Measurements from ENCODE around the gene HIPK2.

Gene HIPK2

GRCh38 chr7:139777948-139778841 lies at the start of gene HIPK2:
HIPK2 (minus strand) TSS chr7:139777998; CDS start chr7:139777623, 375 bp downstream.
- no peak within 1 kb of the TSS for H3K27ac ChIP-seq
- H3K9ac ChIP-seq (ENCODE audit: insufficient read length): peak within 1 kb of the TSS; percentile 49
- TF ChIP-seq POLR2AphosphoS5 (IDR thresholded peaks at IDR 0.05; ENCODE audit: borderline replicate concordance, low read depth, low read length) (no peak), EZH2 (IDR thresholded peaks at IDR 0.05) (no peak), FOXP2 (optimal IDR thresholded peaks at IDR 0.05; ENCODE audit: control extremely low read depth, extremely low read length, insufficient read depth) (no peak)
- no peaks in the 10 kb centered on the region for H3K36me3 ChIP-seq (ENCODE audit: insufficient read depth, low read length)
- H3K9me3 ChIP-seq (ENCODE audit: low read depth, low read length): no peaks in the 10 kb centered on the region
- H3K4me3 ChIP-seq: peak within 1 kb of the TSS; percentile 91
- DNase-seq (ENCODE audit: low read depth, low spot score): no peak

GRCh38 chr7:139827042-139827441 lies 49.2 kb upstream of the HIPK2 start:
- Histone ChIP-seq H3K27ac (no peak overlapping the region), H3K4me3 (no peak overlapping the region), H3K9me3 (ENCODE audit: low read depth, low read length) (no peaks in the 10 kb centered on the region), H3K36me3 (ENCODE audit: insufficient read depth, low read length) (no peaks in the 10 kb centered on the region), H3K9ac (ENCODE audit: insufficient read length) (no peak overlapping the region)
- no peak for TF ChIP-seq POLR2AphosphoS5 (IDR thresholded peaks at IDR 0.05; ENCODE audit: borderline replicate concordance, low read depth, low read length)
- no peak for TF ChIP-seq FOXP2 (optimal IDR thresholded peaks at IDR 0.05; ENCODE audit: control extremely low read depth, extremely low read length, insufficient read depth)
- no peak for TF ChIP-seq EZH2 (IDR thresholded peaks at IDR 0.05)
- DNase-seq (ENCODE audit: low read depth, low spot score): no peak

GRCh38 chr7:139825666-139826290 lies 48.0 kb upstream of the HIPK2 start:
- Histone ChIP-seq H3K36me3 (ENCODE audit: insufficient read depth, low read length) (no peaks in the 10 kb centered on the region), H3K9me3 (ENCODE audit: low read depth, low read length) (no peaks in the 10 kb centered on the region), H3K4me3 (no peak overlapping the region), H3K9ac (ENCODE audit: insufficient read length) (no peak overlapping the region), H3K27ac (no peak overlapping the region)
- TF ChIP-seq FOXP2 (optimal IDR thresholded peaks at IDR 0.05; ENCODE audit: control extremely low read depth, extremely low read length, insufficient read depth) (no peak), POLR2AphosphoS5 (IDR thresholded peaks at IDR 0.05; ENCODE audit: borderline replicate concordance, low read depth, low read length) (no peak), EZH2 (IDR thresholded peaks at IDR 0.05) (no peak)
- no peak for DNase-seq (ENCODE audit: low read depth, low spot score)

- H3K4me3 ChIP-seq: no peak overlapping the region
- no peak overlapping the region for H3K27ac ChIP-seq
- H3K9me3 ChIP-seq (ENCODE audit: low read depth, low read length): no peaks in the 10 kb centered on the region
- no peaks in the 10 kb centered on the region for H3K36me3 ChIP-seq (ENCODE audit: insufficient read depth, low read length)
- DNase-seq (ENCODE audit: low read depth, low spot score): no peak
- TF ChIP-seq POLR2AphosphoS5 (IDR thresholded peaks at IDR 0.05; ENCODE audit: borderline replicate concordance, low read depth, low read length): no peak
- TF ChIP-seq EZH2 (IDR thresholded peaks at IDR 0.05): no peak
- TF ChIP-seq FOXP2 (optimal IDR thresholded peaks at IDR 0.05; ENCODE audit: control extremely low read depth, extremely low read length, insufficient read depth): no peak
- H3K9ac ChIP-seq (ENCODE audit: insufficient read length): no peak overlapping the region
These were observed 46.2 kb upstream of the HIPK2 start for GRCh38 chr7:139823959-139824521.

GRCh38 chr7:139822855-139823254 lies 45.1 kb upstream of the HIPK2 start:
- Histone ChIP-seq H3K4me3 (no peak overlapping the region), H3K9ac (ENCODE audit: insufficient read length) (no peak overlapping the region), H3K27ac (no peak overlapping the region), H3K9me3 (ENCODE audit: low read depth, low read length) (no peaks in the 10 kb centered on the region), H3K36me3 (ENCODE audit: insufficient read depth, low read length) (no peaks in the 10 kb centered on the region)
- no peak for DNase-seq (ENCODE audit: low read depth, low spot score)
- TF ChIP-seq EZH2 (IDR thresholded peaks at IDR 0.05): no peak
- no peak for TF ChIP-seq POLR2AphosphoS5 (IDR thresholded peaks at IDR 0.05; ENCODE audit: borderline replicate concordance, low read depth, low read length)
- no peak for TF ChIP-seq FOXP2 (optimal IDR thresholded peaks at IDR 0.05; ENCODE audit: control extremely low read depth, extremely low read length, insufficient read depth)

GRCh38 chr7:139821349-139822105 lies 43.7 kb upstream of the HIPK2 start:
- no peak overlapping the region for H3K4me3 ChIP-seq
- TF ChIP-seq FOXP2 (optimal IDR thresholded peaks at IDR 0.05; ENCODE audit: control extremely low read depth, extremely low read length, insufficient read depth) (no peak), POLR2AphosphoS5 (IDR thresholded peaks at IDR 0.05; ENCODE audit: borderline replicate concordance, low read depth, low read length) (no peak), EZH2 (IDR thresholded peaks at IDR 0.05) (no peak)
- DNase-seq (ENCODE audit: low read depth, low spot score): no peak
- H3K36me3 ChIP-seq (ENCODE audit: insufficient read depth, low read length): no peaks in the 10 kb centered on the region
- no peak overlapping the region for H3K27ac ChIP-seq
- H3K9me3 ChIP-seq (ENCODE audit: low read depth, low read length): no peaks in the 10 kb centered on the region
- H3K9ac ChIP-seq (ENCODE audit: insufficient read length): no peak overlapping the region

- no peak overlapping the region for H3K4me3 ChIP-seq
- no peak for DNase-seq (ENCODE audit: low read depth, low spot score)
- H3K9me3 ChIP-seq (ENCODE audit: low read depth, low read length): no peaks in the 10 kb centered on the region
- H3K27ac ChIP-seq: no peak overlapping the region
- H3K36me3 ChIP-seq (ENCODE audit: insufficient read depth, low read length): no peaks in the 10 kb centered on the region
- no peak for TF ChIP-seq EZH2 (IDR thresholded peaks at IDR 0.05)
- no peak for TF ChIP-seq FOXP2 (optimal IDR thresholded peaks at IDR 0.05; ENCODE audit: control extremely low read depth, extremely low read length, insufficient read depth)
- no peak for TF ChIP-seq POLR2AphosphoS5 (IDR thresholded peaks at IDR 0.05; ENCODE audit: borderline replicate concordance, low read depth, low read length)
- no peak overlapping the region for H3K9ac ChIP-seq (ENCODE audit: insufficient read length)
These were observed 42.3 kb upstream of the HIPK2 start for GRCh38 chr7:139820089-139820488.

GRCh38 chr7:139817249-139817648 lies 39.5 kb upstream of the HIPK2 start:
- H3K9ac ChIP-seq (ENCODE audit: insufficient read length): no peak overlapping the region
- no peaks in the 10 kb centered on the region for H3K9me3 ChIP-seq (ENCODE audit: low read depth, low read length)
- H3K4me3 ChIP-seq: no peak overlapping the region
- no peak overlapping the region for H3K27ac ChIP-seq
- no peak for DNase-seq (ENCODE audit: low read depth, low spot score)
- H3K36me3 ChIP-seq (ENCODE audit: insufficient read depth, low read length): no peaks in the 10 kb centered on the region
- TF ChIP-seq POLR2AphosphoS5 (IDR thresholded peaks at IDR 0.05; ENCODE audit: borderline replicate concordance, low read depth, low read length) (no peak), EZH2 (IDR thresholded peaks at IDR 0.05) (no peak), FOXP2 (optimal IDR thresholded peaks at IDR 0.05; ENCODE audit: control extremely low read depth, extremely low read length, insufficient read depth) (no peak)
